WTC11 (cell line): ENCODE results near the gene RTF1. TPM values are rescaled to one million over a fixed set of nuclear protein-coding genes. Genes with fewer than 3 reads are reported as not detected.

ENCODE experiments used
- ATAC-seq: fragments of 200-7000 bp; cut with Tn5 transposase; 2 replicates; pipeline ENCODE4 v1.10.0; 2021; ENCODE audit warnings: mild to moderate bottlenecking, moderate library complexity
- CTCF ChIA-PET: fragments of 300-600 bp; sonication (Branson Sonifier 250); formaldehyde crosslinking; loops from one replicate; lab custom pipeline; 2021; ENCODE audit warnings: antibody characterized with exemption; lab: Charles Lee
- POLR2A ChIA-PET: fragments of 350-600 bp; sonication (Branson Sonifier 250); formaldehyde crosslinking; loops from one replicate; lab custom pipeline; 2021; ENCODE audit warnings: antibody characterized with exemption; lab: Charles Lee
- DNase-seq: peaks from one replicate; pipeline ENCODE4 v3.0.0; 2021; ENCODE audit warnings: low spot score
- H3K27ac Mint-ChIP-seq: 2 replicates; pipeline ENCODE4 v1.8.0; 2021; ENCODE audit warnings: mixed read lengths
- H3K27me3 Mint-ChIP-seq: 2 replicates; pipeline ENCODE4 v1.8.0; 2021; ENCODE audit warnings: low read depth, mild to moderate bottlenecking, moderate library complexity, mixed read lengths
- H3K36me3 Mint-ChIP-seq: 2 replicates; pipeline ENCODE4 v1.8.0; 2021; ENCODE audit warnings: mixed read lengths
- H3K4me1 Mint-ChIP-seq: 2 replicates; pipeline ENCODE4 v1.8.0; 2022; ENCODE audit warnings: mixed read lengths
- H3K4me3 Mint-ChIP-seq: 2 replicates; pipeline ENCODE4 v1.8.0; 2021; ENCODE audit warnings: mild to moderate bottlenecking, moderate library complexity, mixed read lengths
- H3K9me3 Mint-ChIP-seq: 2 replicates; pipeline ENCODE4 v1.8.0; 2021; ENCODE audit warnings: mixed read lengths
- AR ChIP-seq: fragments of 250-450 bp; sonication (Bioruptor Pico); IDR thresholded peaks from 2 replicates; pipeline ENCODE4 v1.9.0; 2021; ENCODE audit warnings: mild to moderate bottlenecking
- CREM ChIP-seq: sonication (generic); formaldehyde crosslinking; IDR thresholded peaks from 2 replicates; pipeline ENCODE4 v1.8.1; 2022; ENCODE audit warnings: mild to moderate bottlenecking, missing genetic modification reagents, moderate library complexity
- ETV6 ChIP-seq: sonication (generic); formaldehyde crosslinking; IDR thresholded peaks from 2 replicates; pipeline ENCODE4 v1.8.1; 2022; ENCODE audit warnings: mild to moderate bottlenecking, missing genetic modification reagents
- FOXP1 ChIP-seq: sonication (generic); formaldehyde crosslinking; IDR thresholded peaks from 2 replicates; pipeline ENCODE4 v1.8.0; 2022; ENCODE audit warnings: missing genetic modification reagents, mild to moderate bottlenecking, moderate library complexity, borderline replicate concordance
- GRHL2 ChIP-seq: fragments of 250-450 bp; sonication (Bioruptor Pico); IDR thresholded peaks from 2 replicates; pipeline ENCODE4 v1.8.0; 2022; ENCODE audit warnings: mild to moderate bottlenecking, moderate library complexity; ENCODE audit not compliant: insufficient replicate concordance, severe bottlenecking
- GTF2I ChIP-seq: fragments of 250-450 bp; sonication (Bioruptor Pico); conservative IDR thresholded peaks from 2 replicates; pipeline ENCODE4 v1.4.0; 2021; ENCODE audit warnings: mild to moderate bottlenecking
- IRF2 ChIP-seq: sonication (generic); formaldehyde crosslinking; IDR thresholded peaks from 2 replicates; pipeline ENCODE4 v1.8.0; 2022; ENCODE audit warnings: low read depth, missing genetic modification reagents, borderline replicate concordance
- JUN ChIP-seq: sonication (generic); formaldehyde crosslinking; IDR thresholded peaks from 2 replicates; pipeline ENCODE4 v1.8.0; 2023; ENCODE audit warnings: mild to moderate bottlenecking, missing genetic modification reagents
- NFE2L1 ChIP-seq: sonication (generic); formaldehyde crosslinking; IDR thresholded peaks from 2 replicates; pipeline ENCODE4 v1.8.1; 2023; ENCODE audit warnings: missing genetic modification reagents
- NR2C2 ChIP-seq: sonication (generic); formaldehyde crosslinking; IDR thresholded peaks from 2 replicates; pipeline ENCODE4 v1.8.0; 2022; ENCODE audit warnings: mild to moderate bottlenecking, missing genetic modification reagents
- NR3C1 ChIP-seq: sonication (generic); formaldehyde crosslinking; conservative IDR thresholded peaks from 2 replicates; pipeline ENCODE4 v1.8.1; 2023; ENCODE audit warnings: low read depth, mild to moderate bottlenecking, missing genetic modification reagents
- OVOL2 ChIP-seq: fragments of 250-450 bp; sonication (Bioruptor Pico); IDR thresholded peaks from 2 replicates; pipeline ENCODE4 v1.9.0; 2021; ENCODE audit warnings: mild to moderate bottlenecking, borderline replicate concordance
- PREB ChIP-seq: sonication (generic); formaldehyde crosslinking; IDR thresholded peaks from 2 replicates; pipeline ENCODE4 v1.8.1; 2022; ENCODE audit warnings: mild to moderate bottlenecking, missing genetic modification reagents, moderate library complexity, borderline replicate concordance
- TCF7 ChIP-seq: sonication (generic); formaldehyde crosslinking; IDR thresholded peaks from 2 replicates; pipeline ENCODE4 v1.8.0; 2022; ENCODE audit warnings: mild to moderate bottlenecking, low read depth, missing genetic modification reagents, moderate library complexity
- ZBTB43 ChIP-seq: sonication (generic); formaldehyde crosslinking; IDR thresholded peaks from 2 replicates; pipeline ENCODE4 v1.8.1; 2023; ENCODE audit warnings: mild to moderate bottlenecking, missing genetic modification reagents
- ZNF121 ChIP-seq: sonication (generic); formaldehyde crosslinking; IDR thresholded peaks from 2 replicates; pipeline ENCODE4 v1.8.0; 2023; ENCODE audit warnings: missing genetic modification reagents
- ZNF396 ChIP-seq: fragments of 250-450 bp; sonication (Bioruptor Pico); IDR thresholded peaks from 2 replicates; pipeline ENCODE4 v1.8.0; 2021; ENCODE audit warnings: mild to moderate bottlenecking, moderate library complexity, borderline replicate concordance
- ZSCAN18 ChIP-seq: fragments of 250-450 bp; sonication (Bioruptor Pico); IDR thresholded peaks from 2 replicates; pipeline ENCODE4 v2.1.2; 2022; ENCODE audit warnings: mild to moderate bottlenecking, moderate library complexity
- total RNA-seq: library from RNA; stranded (reverse); gene quantifications from 3 replicates; pipeline ENCODE4 v1.2.3, GENCODE V29; 2021
- TF ChIP-seq, protein P1 (sequence below): sonication (generic); formaldehyde crosslinking; IDR thresholded peaks from 2 replicates; pipeline ENCODE4 v1.8.0; 2022; ENCODE audit warnings: mild to moderate bottlenecking, missing genetic modification reagents

Gene RTF1
- total RNA-seq, 1 experiment from 2014 or later = 52.3 TPM

DNA sequence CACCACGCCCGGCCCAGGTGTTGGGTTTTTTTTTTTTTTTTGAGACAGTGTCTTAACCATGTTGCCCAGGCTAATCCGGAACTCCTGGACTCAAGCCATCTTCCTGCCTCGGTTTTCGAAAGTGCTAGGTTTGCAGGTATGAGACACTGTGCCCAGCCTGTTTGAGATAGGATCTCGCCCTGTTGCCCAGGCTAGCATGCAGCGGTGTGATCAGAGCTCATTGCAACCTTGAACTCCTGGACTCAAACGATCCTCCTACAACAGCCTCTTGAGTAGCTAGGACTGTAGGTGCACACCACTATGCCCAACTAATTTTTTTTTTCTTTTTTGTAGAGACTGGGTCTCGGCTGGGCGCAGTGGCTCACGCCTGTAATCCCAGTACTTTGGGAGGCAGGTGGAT is 56.5 kb downstream of the RTF1 start (continued):
- TF ChIP-seq JUN (CRISPR knock-in tag) (no peak), PREB (no peak), IRF2 (CRISPR knock-in tag) (no peak), ZBTB43 (CRISPR knock-in tag) (no peak), NR3C1 (CRISPR knock-in tag) (no peak), CREM (CRISPR knock-in tag) (no peak), ZSCAN18 (CRISPR knock-in tag) (no peak), FOXP1 (no peak)

DNA sequence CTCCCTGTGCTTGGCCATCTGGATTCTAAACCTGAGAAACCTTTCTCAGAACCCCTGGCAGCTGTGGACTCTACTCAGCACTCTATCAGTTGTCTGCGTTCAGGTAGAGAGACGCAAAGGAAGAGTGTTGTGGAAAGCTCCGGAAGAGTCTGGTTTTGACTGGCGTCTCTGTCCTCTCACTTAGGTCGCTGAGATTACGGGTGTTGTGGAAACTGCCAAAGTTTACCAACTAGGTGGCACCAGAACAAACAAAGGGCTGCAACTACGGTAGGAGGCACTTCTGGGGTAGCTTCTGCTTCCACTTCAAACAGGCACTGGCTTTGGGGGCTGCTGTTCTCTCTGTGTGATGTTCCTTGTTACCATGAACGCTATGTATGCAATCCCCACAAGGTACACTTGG is 57.5 kb downstream of the RTF1 start:
- Mint-ChIP-seq H3K9me3 (no peaks in the 10 kb centered on the region), H3K27me3 (no peaks in the 10 kb centered on the region)

DNA sequence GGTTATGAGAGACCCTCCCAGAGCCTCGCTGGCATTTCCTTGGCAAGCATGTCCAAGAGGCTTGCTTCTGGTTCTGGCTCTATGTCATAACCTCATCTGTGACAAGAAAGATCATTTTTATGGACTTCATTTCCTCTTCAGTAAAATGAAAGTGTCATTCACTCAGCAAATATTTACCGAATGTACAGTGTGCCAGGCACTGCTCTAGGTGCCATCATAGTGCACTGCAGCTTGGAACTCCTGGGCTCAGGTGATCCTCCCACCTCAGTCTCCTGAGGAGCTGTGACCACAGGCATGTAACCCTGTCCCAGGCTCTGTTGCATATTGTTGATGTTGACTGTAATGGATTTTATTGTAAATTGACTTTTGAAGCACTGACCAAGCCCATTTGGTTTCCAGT is 58.0 kb downstream of the RTF1 start:
- TF ChIP-seq OVOL2 (CRISPR knock-in tag) (no peak), TCF7 (CRISPR knock-in tag) (no peak), NR2C2 (no peak), GTF2I (CRISPR knock-in tag) (no peak), ZNF121 (CRISPR knock-in tag) (no peak), NFE2L1 (CRISPR knock-in tag) (no peak)
- TF ChIP-seq, protein P1, sequence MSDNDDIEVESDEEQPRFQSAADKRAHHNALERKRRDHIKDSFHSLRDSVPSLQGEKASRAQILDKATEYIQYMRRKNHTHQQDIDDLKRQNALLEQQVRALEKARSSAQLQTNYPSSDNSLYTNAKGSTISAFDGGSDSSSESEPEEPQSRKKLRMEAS (CRISPR knock-in tag) = no peak
- no peaks in the 10 kb centered on the region for H3K9me3 Mint-ChIP-seq
- no peaks in the 10 kb centered on the region for H3K4me1 Mint-ChIP-seq
- ChIA-PET POLR2A (no interaction called here), CTCF (interaction anchor here (2.1 kb wide), 1 partner anchor 9 kb away, joined by 8 read pairs; no protein-coding TSS in a partner anchor)
- DNase-seq = no peak
- ATAC-seq = no peak
- H3K27me3 Mint-ChIP-seq = no peaks in the 10 kb centered on the region
- H3K27ac Mint-ChIP-seq = no peak overlapping the region
- H3K36me3 Mint-ChIP-seq = peaks cover 72% of the 10 kb centered on the region
- no peak overlapping the region for H3K4me3 Mint-ChIP-seq

More for the DNA sequence above, 57.5 kb downstream of the RTF1 start:
- DNase-seq (no peak), ATAC-seq (no peak)
- H3K27ac Mint-ChIP-seq = no peak overlapping the region
- H3K36me3 Mint-ChIP-seq = peaks cover 74% of the 10 kb centered on the region
- no peaks in the 10 kb centered on the region for H3K4me1 Mint-ChIP-seq
- CTCF ChIA-PET = interaction anchor here (2.1 kb wide), 1 partner anchor 9 kb away, joined by 8 read pairs; no protein-coding TSS in a partner anchor
- TF ChIP-seq GRHL2 (CRISPR knock-in tag) (no peak), AR (no peak), ZNF396 (no peak), ETV6 (CRISPR knock-in tag) (no peak)
- POLR2A ChIA-PET = no interaction called here
- H3K4me3 Mint-ChIP-seq = no peak overlapping the region
